GM12864 (cell line): Measurements from ENCODE around the gene KIF3C.
"Not testable (repeated sequence)": the region's sequence is repeated elsewhere in the genome, so short reads cannot be mapped to it uniquely, and the experiment has no call there.

ENCODE experiments used
- DNase-seq: peaks from one replicate; pipeline ENCODE4 v3.0.0-alpha.2; 2011; ENCODE audit warnings: low read depth
- H3K4me3 ChIP-seq: 2 replicates; pipeline ENCODE4 v1.5.1; 2011; ENCODE audit warnings: mild to moderate bottlenecking, low read depth, low read length, control low read depth
- TF ChIP-seq, protein P1 (sequence below): IDR thresholded peaks from 2 replicates; pipeline ENCODE4 v1.5.1; 2011; ENCODE audit warnings: low read depth, mild to moderate bottlenecking, moderate library complexity, low read length, control low read depth, inconsistent platforms; ENCODE audit errors: missing control alignments

Gene KIF3C

GRCh38 chr2:25917832-25918231 is 64.5 kb downstream of the KIF3C start:
- no peak for DNase-seq
- H3K4me3 ChIP-seq, result no peak overlapping the region
- TF ChIP-seq, protein P1, sequence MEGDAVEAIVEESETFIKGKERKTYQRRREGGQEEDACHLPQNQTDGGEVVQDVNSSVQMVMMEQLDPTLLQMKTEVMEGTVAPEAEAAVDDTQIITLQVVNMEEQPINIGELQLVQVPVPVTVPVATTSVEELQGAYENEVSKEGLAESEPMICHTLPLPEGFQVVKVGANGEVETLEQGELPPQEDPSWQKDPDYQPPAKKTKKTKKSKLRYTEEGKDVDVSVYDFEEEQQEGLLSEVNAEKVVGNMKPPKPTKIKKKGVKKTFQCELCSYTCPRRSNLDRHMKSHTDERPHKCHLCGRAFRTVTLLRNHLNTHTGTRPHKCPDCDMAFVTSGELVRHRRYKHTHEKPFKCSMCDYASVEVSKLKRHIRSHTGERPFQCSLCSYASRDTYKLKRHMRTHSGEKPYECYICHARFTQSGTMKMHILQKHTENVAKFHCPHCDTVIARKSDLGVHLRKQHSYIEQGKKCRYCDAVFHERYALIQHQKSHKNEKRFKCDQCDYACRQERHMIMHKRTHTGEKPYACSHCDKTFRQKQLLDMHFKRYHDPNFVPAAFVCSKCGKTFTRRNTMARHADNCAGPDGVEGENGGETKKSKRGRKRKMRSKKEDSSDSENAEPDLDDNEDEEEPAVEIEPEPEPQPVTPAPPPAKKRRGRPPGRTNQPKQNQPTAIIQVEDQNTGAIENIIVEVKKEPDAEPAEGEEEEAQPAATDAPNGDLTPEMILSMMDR, result no peak

DNA sequence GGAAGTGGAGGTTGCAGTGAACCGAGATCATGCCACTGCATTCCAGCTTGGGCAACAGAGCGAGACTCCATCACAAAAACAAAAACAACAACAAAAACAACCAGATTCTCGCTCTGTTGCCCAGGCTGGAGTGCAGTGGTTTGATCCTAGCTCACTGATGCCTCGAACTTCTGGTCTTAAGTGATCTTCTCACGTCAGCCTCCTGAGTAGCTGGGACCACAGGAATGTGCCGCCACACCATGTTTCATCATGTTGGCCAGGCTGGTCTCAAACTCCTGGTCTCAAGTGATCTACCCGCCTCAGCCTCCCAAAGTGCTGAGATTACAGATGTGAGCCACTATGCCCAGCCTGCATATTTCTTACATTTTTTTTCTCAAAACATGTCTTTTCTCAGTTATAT is 64.9 kb downstream of the KIF3C start:
- DNase-seq, H3K4me3 ChIP-seq: not testable (repeated sequence)

GRCh38 chr2:25915944-25916772 is 66.1 kb downstream of the KIF3C start:
- H3K4me3 ChIP-seq, DNase-seq: not testable (repeated sequence)

DNA sequence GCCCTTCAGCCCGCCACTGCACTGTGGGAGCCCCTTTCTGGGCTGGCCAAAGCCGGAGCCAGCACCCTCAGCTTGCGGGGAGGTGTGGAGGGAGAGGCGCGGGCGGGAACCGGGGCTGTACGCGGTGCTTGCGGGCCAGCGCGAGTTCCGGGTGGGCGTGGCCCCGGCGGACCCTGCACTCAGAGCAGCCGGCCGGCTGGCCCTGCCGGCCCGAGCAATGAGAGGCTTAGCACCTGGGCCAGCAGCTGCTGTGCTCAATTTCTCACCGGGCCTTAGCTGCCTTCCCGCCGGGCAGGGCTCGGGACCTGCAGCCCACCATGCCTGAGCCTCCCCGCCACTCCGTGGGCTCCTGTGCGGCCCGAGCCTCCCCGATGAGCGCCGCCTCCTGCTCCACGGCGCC is 66.9 kb downstream of the KIF3C start:
- not testable (repeated sequence) for DNase-seq, H3K4me3 ChIP-seq

DNA sequence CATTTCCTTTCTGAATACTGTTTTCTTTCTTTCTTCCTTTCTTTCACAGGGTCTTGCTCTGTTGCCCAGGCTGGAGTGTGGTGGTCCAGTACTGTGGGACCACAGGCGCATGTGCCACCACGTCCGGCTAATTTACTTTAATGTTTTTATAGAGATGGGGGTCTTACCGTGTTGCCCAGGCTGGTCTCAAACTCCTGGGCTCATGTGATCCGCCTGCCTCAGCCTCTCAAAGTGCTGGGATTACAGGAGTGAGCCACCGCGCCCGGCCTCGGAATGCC is 68.7 kb downstream of the KIF3C start:
- not testable (repeated sequence) for DNase-seq, H3K4me3 ChIP-seq

- no peak for DNase-seq
- no peak overlapping the region for H3K4me3 ChIP-seq
These were observed 69.2 kb downstream of the KIF3C start for GRCh38 chr2:25912851-25913695.

GRCh38 chr2:25909574-25909973 is 72.7 kb downstream of the KIF3C start:
- DNase-seq, H3K4me3 ChIP-seq: not testable (repeated sequence)

More at GRCh38 chr2:25912851-25913695, 69.2 kb downstream of the KIF3C start:
- TF ChIP-seq, protein P1, result no peak

GRCh38 chr2:25905126-25905525 is 77.2 kb downstream of the KIF3C start:
- no peak for DNase-seq
- TF ChIP-seq, protein P1, result no peak
- no peak overlapping the region for H3K4me3 ChIP-seq

GRCh38 chr2:25903216-25903776 is 79.0 kb downstream of the KIF3C start:
- no peak for DNase-seq
- H3K4me3 ChIP-seq, result no peak overlapping the region

More at GRCh38 chr2:25903216-25903776, 79.0 kb downstream of the KIF3C start:
- TF ChIP-seq, protein P1, result no peak
